SK-N-MC (cell line): ENCODE data around the gene ZNF335.
"Not testable (repeated sequence)": the region's sequence is repeated elsewhere in the genome, so short reads cannot be mapped to it uniquely, and the experiment has no call there.

Experiments used
- DNase-seq: peaks from one replicate; pipeline ENCODE4 v3.0.0-alpha.2; 2011; ENCODE audit warnings: low read depth, low spot score
- H3K27ac ChIP-seq: fragments of 200-600 bp; sonication (generic); 2 replicates; pipeline ENCODE4 v1.5.1; 2016; ENCODE audit warnings: mixed run types
- H3K36me3 ChIP-seq: fragments of 200-600 bp; sonication (generic); 2 replicates; pipeline ENCODE4 v1.6.1; 2017; ENCODE audit warnings: antibody characterized with exemption, low read length, mixed read lengths; ENCODE audit not compliant: insufficient read depth
- H3K4me3 ChIP-seq: fragments of 200-600 bp; sonication (generic); 2 replicates; pipeline ENCODE4 v1.5.1; 2016
- H3K9ac ChIP-seq: fragments of 200-600 bp; sonication (generic); 2 replicates; pipeline ENCODE4 v1.8.0; 2017; ENCODE audit warnings: mixed run types, mixed read lengths; ENCODE audit not compliant: insufficient read length
- H3K9me3 ChIP-seq: fragments of 200-600 bp; sonication (generic); 2 replicates; pipeline ENCODE4 v1.6.1; 2017; ENCODE audit warnings: low read depth, mild to moderate bottlenecking, antibody characterized with exemption, low read length, moderate library complexity, mixed read lengths
- EZH2 ChIP-seq: fragments of 200-600 bp; sonication (generic); IDR thresholded peaks from one replicate; pipeline ENCODE4 v1.6.1; 2017; ENCODE audit warnings: antibody characterized with exemption
- FOXP2 ChIP-seq: optimal IDR thresholded peaks from 2 replicates; pipeline ENCODE3; 2011; ENCODE audit warnings: mild to moderate bottlenecking, moderate library complexity; ENCODE audit not compliant: insufficient read depth; ENCODE audit errors: extremely low read length, control extremely low read depth
- POLR2AphosphoS5 ChIP-seq: IDR thresholded peaks from 2 replicates; pipeline ENCODE4 v1.6.1; 2012; ENCODE audit warnings: mild to moderate bottlenecking, low read depth, low read length, borderline replicate concordance

ZNF335 gene

GRCh38 chr20:45959956-45960630, 11.9 kb downstream of the ZNF335 start:
- TF ChIP-seq FOXP2 (no peak), EZH2 (no peak), POLR2AphosphoS5 (no peak)
- Histone ChIP-seq H3K36me3 (peaks cover 61% of the 10 kb centered on the region), H3K9ac (no peak overlapping the region), H3K9me3 (no peaks in the 10 kb centered on the region), H3K27ac (no peak overlapping the region), H3K4me3 (no peak overlapping the region)
- no peak for DNase-seq

DNA sequence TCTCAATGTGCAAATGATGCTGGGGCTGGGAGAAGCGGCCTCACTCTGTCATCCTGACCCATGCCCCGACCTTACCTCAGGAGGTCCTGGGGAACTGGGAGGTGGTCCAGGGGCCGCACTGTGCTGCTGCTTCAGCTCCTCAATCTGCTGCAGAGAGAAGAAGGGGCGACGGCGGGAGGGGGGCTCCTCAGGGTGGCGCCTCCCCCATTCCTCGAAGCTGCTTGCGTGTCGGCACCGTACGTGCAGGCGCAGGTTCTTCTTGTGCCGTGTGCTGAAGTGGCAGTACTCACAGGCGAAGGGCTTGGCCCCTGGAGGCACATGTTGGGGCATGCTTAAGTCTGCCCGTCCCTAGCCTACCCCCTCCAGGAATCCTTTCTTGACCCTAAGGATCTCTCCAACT, 12.9 kb downstream of the ZNF335 start:
- Histone ChIP-seq H3K9me3 (no peaks in the 10 kb centered on the region), H3K27ac (no peak overlapping the region), H3K9ac (no peak overlapping the region), H3K36me3 (peaks cover 54% of the 10 kb centered on the region), H3K4me3 (no peak overlapping the region)
- DNase-seq: no peak
- TF ChIP-seq EZH2 (no peak), FOXP2 (no peak), POLR2AphosphoS5 (no peak)

- Histone ChIP-seq H3K4me3 (no peak overlapping the region), H3K9ac (no peak overlapping the region), H3K27ac (no peak overlapping the region), H3K9me3 (no peaks in the 10 kb centered on the region), H3K36me3 (peaks cover 50% of the 10 kb centered on the region)
- TF ChIP-seq EZH2 (no peak), POLR2AphosphoS5 (no peak), FOXP2 (no peak)
- no peak for DNase-seq
Measured at GRCh38 chr20:45958593-45958992, 13.4 kb downstream of the ZNF335 start.

DNA sequence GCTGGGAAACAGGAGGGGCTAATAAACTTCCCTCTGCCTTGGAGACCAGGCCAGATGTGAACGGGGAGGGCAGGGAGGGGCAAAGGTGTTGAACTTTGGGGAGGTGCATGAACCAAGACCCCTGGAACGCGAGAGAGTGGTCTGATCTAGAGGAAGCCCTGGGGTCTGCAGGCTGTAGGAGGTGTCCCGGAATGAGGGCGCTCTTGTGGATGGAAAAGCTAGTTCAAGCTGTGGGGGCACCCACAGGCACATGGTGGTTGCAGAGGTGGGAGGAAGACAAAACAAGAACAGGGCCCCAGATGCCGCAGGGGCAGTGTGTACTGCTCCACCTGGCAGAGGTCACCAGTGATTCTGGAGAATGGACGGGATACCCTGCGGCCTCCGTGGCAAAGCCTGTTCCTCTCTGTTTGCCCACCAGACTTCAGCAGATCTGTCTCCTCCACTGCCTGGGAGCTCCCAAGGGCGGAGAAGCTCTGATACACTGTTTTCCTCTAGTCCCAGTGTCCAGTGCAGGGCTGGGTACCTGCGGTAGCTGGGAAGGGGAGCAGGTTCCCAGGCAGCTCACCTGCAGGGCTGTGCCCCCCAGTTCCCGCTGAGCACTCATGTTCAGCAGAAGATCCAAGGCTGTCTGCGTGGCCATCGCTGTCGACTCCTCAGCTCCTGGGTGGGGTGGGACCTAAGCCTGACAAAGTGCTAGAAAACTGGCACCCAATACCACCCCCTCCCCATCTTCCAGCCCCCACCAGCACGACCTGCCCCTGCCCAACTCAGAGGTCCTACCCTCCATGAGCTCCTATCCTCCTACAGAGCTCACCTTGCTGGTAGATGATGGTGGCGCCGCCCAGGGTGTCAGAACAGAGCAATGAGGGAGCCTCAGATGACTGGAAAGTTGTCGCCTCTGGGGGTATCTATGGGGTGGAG, 14.7 kb downstream of the ZNF335 start:
- H3K4me3 ChIP-seq: no peak overlapping the region
- TF ChIP-seq POLR2AphosphoS5 (no peak), FOXP2 (no peak)
- H3K9ac ChIP-seq: no peak overlapping the region
- no peak overlapping the region for H3K27ac ChIP-seq
- peaks cover 55% of the 10 kb centered on the region for H3K36me3 ChIP-seq
- no peaks in the 10 kb centered on the region for H3K9me3 ChIP-seq
- no peak for DNase-seq

DNA sequence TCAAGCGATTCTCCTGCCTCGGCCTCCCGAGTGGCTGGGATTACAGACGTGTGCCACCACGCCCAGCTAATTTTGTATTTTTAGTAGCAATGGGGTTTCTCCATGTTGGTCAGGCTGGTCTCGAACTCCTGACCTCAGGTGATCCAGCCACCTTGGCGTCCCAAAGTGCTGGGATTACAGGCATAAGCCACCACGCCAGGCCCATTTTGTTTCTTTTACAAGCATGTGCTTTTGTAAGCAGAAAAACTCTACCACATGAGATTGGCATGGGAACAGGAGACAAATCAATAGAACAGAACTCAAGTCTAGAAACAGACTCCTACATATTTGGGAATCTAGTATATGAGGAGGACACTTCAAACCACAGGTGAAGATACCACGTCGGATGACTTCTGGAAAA, 15.7 kb downstream of the ZNF335 start:
- not testable (repeated sequence) for H3K4me3 ChIP-seq, H3K27ac ChIP-seq, H3K9ac ChIP-seq, DNase-seq, H3K9me3 ChIP-seq
- H3K36me3 ChIP-seq: peaks cover 60% of the 10 kb centered on the region

DNA sequence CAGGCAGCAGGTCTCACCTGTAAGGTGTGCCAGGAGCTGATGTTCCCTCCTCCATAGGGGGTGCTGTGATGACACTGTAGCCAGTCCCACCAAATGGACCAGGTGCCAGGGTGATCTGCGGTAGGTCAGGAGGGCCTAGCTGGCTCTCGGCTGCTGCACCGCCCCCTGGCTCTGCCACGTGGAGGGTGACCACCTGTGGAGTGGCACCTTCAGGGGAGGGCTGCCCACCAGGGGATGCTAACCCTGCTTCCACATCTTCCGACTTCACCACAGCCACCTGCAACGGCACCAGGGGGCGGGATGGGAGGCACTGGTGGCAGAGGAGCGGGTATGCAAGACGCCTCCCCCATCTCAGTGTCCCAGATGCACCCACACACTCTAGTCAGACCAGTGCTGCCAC, 18.3 kb downstream of the ZNF335 start:
- DNase-seq: no peak
- H3K9me3 ChIP-seq: no peaks in the 10 kb centered on the region
- H3K4me3 ChIP-seq: no peak overlapping the region
- no peak overlapping the region for H3K9ac ChIP-seq
- H3K27ac ChIP-seq: no peak overlapping the region
- no peak for TF ChIP-seq EZH2
- TF ChIP-seq FOXP2: no peak
- no peak for TF ChIP-seq POLR2AphosphoS5
- H3K36me3 ChIP-seq: peaks cover 53% of the 10 kb centered on the region

- TF ChIP-seq EZH2 (no peak), FOXP2 (no peak), POLR2AphosphoS5 (no peak)
- Histone ChIP-seq H3K27ac (no peak overlapping the region), H3K9ac (no peak overlapping the region), H3K9me3 (no peaks in the 10 kb centered on the region), H3K36me3 (peaks cover 55% of the 10 kb centered on the region), H3K4me3 (no peak overlapping the region)
- DNase-seq: no peak
Measured at GRCh38 chr20:45952861-45953260, 19.1 kb downstream of the ZNF335 start.

DNA sequence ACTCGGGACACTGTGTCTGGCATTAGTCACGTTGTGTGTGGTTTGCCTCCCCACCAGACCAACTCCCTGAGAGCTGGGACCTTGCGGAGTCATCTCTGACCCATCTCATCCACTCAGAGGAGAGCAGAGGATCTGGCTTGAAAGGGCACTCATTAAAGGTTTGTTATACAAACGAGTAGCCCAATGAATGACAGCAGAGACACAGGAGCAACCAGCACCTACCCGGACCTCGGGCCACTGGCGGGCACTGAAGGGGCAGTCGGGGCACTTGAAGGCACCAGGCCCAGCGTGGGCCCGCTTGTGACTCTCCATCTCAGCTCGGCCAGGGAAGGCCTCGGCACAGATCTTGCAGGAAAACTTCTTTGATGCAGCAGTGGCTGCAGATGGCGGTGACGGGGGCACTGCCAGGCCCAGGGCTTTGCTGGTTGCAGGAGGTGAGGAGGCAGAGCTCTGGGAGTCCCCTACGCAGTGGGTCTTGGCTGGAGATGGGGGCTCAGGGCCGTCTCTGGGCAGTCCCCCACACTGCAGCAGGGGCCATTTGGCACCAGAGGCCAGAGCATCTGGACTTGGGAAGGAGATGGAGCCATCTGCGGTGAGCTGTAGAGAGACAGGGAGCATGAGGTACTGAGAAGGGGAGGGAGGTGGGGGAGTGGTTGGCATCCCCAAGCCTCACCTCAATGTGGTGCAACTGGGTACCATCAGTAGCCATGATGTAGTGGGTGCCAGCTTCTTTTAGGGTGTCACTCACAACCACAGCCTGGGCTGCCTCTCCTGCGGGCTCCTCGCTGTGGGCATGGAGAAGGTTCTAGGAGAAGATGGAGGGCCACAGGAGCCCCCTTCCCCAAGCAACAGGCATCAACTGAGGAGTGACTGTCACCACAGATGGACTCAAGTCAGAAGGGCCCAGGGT, 19.8 kb downstream of the ZNF335 start:
- TF ChIP-seq FOXP2 (no peak), POLR2AphosphoS5 (no peak), EZH2 (no peak)
- no peak for DNase-seq
- no peak overlapping the region for H3K4me3 ChIP-seq
- H3K9ac ChIP-seq: no peak overlapping the region
- H3K36me3 ChIP-seq: peaks cover 57% of the 10 kb centered on the region
- no peak overlapping the region for H3K27ac ChIP-seq
- no peaks in the 10 kb centered on the region for H3K9me3 ChIP-seq

GRCh38 chr20:45950330-45950646, 21.7 kb downstream of the ZNF335 start:
- Histone ChIP-seq H3K36me3 (peaks cover 72% of the 10 kb centered on the region), H3K4me3 (no peak overlapping the region), H3K9me3 (no peaks in the 10 kb centered on the region), H3K9ac (no peak overlapping the region), H3K27ac (no peak overlapping the region)
- DNase-seq: no peak
- TF ChIP-seq FOXP2 (no peak), POLR2AphosphoS5 (no peak), EZH2 (no peak)
